Muscle layer of duodenum (tissue), 2 donors: ENCODE measurements around the gene KCNQ5.

Source experiments
- H3K27ac ChIP-seq: one replicate; pipeline ENCODE4 v1.7.0; 2013; ENCODE audit warnings: mild to moderate bottlenecking, low read length
- H3K27me3 ChIP-seq: one replicate; pipeline ENCODE4 v1.7.0; 2013; ENCODE audit warnings: low read depth, mild to moderate bottlenecking, control low read depth, low read length
- H3K36me3 ChIP-seq, 2 donors: one replicate each; pipeline ENCODE4 v1.7.0; 2013; ENCODE audit warnings: low read length in 2 of 2, control low read depth in 1 of 2, mild to moderate bottlenecking in 1 of 2; ENCODE audit not compliant: insufficient read depth in 2 of 2, control insufficient read depth in 1 of 2
- H3K4me1 ChIP-seq, 2 donors: one replicate each; pipeline ENCODE4 v1.7.0; 2013; ENCODE audit warnings: low read length in 2 of 2, mild to moderate bottlenecking in 2 of 2, control low read depth in 1 of 2, moderate library complexity in 1 of 2; ENCODE audit not compliant: insufficient read depth in 2 of 2, control insufficient read depth in 1 of 2
- H3K4me3 ChIP-seq, 2 donors: one replicate each; pipeline ENCODE4 v1.7.0; 2013; ENCODE audit warnings: low read length in 2 of 2, low read depth in 1 of 2, mild to moderate bottlenecking in 1 of 2
- H3K9me3 ChIP-seq, 2 donors: one replicate each; pipeline ENCODE4 v1.7.0; 2013; ENCODE audit warnings: low read length in 2 of 2, control low read depth in 1 of 2, mild to moderate bottlenecking in 1 of 2; ENCODE audit not compliant: control insufficient read depth in 1 of 2
- donor health status: healthy.

The KCNQ5 gene

DNA sequence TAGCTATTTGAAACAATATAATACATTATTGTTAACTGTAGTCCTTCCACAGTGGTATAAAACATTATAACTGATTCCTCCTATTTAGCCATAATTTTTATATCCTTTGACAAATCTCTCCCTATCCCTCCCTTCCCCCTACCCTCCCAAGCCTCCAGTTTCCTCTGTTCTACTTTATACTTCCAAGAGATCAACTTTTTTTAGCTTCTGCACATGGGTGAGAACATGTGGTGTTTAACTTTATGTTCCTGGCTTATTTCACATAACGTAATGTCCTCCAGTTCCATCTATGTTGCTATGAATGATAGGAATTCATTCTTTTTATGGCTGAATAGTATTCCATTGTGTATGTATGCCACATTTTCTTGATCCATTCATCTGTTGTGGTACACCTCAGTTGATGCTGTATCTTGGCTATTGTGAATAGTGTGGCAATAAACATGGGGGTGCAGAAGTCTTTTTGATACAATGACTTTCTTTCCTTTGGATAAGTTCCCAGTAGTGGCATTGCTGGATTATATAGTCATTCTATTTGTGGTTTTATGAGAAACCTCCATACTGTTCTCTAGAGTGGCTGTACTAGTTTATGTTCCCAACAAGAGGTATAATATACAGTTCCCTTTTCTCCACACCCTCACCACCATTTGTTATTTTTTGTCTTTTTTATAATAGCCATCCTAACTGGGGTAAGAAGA is 205.0 kb downstream of the KCNQ5 start:
- Histone ChIP-seq H3K27ac (no peak overlapping the region), H3K36me3 (no peaks in the 10 kb centered on the region), H3K27me3 (no peaks in the 10 kb centered on the region), H3K9me3 (no peaks in the 10 kb centered on the region), H3K4me3 (no peak overlapping the region), H3K4me1 (no peaks in the 10 kb centered on the region)

DNA sequence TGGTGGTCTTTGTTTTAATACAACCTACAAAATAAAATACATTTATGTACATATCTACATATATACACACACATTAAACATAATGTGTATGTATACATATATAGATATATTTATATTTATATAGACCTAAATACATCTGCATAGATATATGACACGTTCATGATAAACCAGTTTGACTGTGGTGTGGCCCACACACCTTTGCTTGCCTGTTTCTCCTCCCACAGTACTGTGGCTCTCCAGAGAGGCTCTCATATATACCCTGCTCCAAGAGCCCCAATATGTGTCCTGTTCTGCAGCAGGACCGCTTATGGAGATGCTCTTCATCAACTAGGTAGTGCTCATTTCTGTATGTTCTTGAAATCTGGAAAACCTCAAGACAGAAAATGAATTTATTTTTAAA is 207.0 kb downstream of the KCNQ5 start:
- no peak overlapping the region for H3K4me3 ChIP-seq
- H3K4me1 ChIP-seq: no peaks in the 10 kb centered on the region
- H3K27me3 ChIP-seq: no peaks in the 10 kb centered on the region
- no peak overlapping the region for H3K27ac ChIP-seq
- no peaks in the 10 kb centered on the region for H3K9me3 ChIP-seq
- no peaks in the 10 kb centered on the region for H3K36me3 ChIP-seq

DNA sequence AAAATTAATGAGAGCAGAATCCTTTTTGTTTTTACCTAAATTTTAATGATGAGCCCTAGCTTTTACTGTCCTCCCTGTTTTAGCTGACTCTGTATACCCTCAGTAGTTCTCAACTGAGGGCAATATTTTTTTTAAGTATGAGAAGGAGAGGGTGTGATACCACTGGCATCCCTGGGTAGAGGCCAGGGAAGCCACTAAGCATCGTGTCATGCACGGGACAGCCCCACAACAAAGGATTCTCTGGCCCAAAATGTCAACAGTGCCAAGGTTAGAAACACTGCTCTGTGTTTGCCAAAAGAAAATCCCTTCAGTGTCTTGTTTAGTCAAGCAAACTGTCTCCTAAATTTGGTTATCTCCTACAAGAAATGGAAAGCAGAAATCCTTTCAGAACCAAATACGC is 210.4 kb downstream of the KCNQ5 start:
- no peaks in the 10 kb centered on the region for H3K4me1 ChIP-seq
- no peaks in the 10 kb centered on the region for H3K36me3 ChIP-seq
- no peak overlapping the region for H3K27ac ChIP-seq
- no peak overlapping the region for H3K4me3 ChIP-seq
- H3K9me3 ChIP-seq: no peaks in the 10 kb centered on the region
- H3K27me3 ChIP-seq: no peaks in the 10 kb centered on the region

DNA sequence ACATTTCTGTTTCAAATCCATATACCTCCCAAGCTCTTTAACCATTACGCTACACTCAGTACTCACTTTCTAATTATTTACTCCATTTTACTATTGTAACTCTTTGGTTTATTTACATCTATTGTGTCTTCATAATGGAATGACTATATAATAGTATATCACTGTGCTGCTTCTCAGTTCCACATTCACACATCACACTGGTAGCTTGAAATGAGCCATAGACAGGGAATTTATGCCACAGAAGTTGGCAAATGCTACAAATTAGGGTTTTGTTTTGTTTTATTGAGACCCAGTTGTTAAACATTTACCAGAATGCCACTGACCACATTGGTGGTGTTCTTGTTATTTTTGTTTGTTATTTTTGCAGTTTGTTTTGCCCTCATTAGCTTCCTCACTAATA is 213.9 kb downstream of the KCNQ5 start:
- Histone ChIP-seq H3K27me3 (no peaks in the 10 kb centered on the region), H3K9me3 (no peaks in the 10 kb centered on the region), H3K36me3 (no peaks in the 10 kb centered on the region), H3K4me1 (no peaks in the 10 kb centered on the region), H3K4me3 (no peak overlapping the region), H3K27ac (no peak overlapping the region)

DNA sequence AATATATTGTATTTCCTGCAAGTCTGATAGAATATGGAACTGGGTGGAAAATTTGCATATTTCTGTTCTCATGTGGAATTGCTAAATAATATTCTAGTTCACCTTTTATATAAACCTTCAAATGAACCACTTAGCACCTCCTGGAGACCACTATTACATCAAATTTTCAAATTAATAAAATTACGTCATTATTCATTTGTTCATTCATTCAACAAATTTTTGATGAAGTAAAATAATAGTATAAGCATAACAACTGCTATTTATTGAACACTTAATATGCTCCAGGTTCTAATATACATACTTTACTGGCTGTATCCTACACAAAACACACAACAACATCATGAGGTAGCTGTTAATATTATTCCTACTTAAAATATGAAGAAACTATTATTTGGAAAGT is 215.1 kb downstream of the KCNQ5 start:
- Histone ChIP-seq H3K36me3 (no peaks in the 10 kb centered on the region), H3K27ac (no peak overlapping the region), H3K4me1 (no peaks in the 10 kb centered on the region), H3K4me3 (no peak overlapping the region), H3K9me3 (no peaks in the 10 kb centered on the region), H3K27me3 (no peaks in the 10 kb centered on the region)

DNA sequence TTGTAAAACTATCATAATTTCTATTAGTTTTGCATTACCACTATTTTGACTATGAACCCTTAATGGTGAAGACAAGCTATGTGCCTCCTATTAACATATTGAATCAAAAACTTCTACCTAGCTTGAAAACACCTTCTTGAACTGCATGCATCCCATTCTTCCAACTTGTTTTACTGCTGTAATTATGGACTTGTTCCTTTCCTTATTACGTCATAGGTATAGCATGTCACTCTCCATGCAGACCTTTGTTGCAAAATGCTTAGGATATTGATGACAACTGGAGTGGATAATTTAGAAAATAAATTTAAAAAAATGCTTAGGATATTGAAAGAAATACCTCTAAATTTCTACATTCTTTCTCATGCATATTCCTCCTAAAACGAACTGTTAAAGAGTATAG is 219.3 kb downstream of the KCNQ5 start:
- no peaks in the 10 kb centered on the region for H3K9me3 ChIP-seq
- no peaks in the 10 kb centered on the region for H3K36me3 ChIP-seq
- H3K27me3 ChIP-seq: no peaks in the 10 kb centered on the region

DNA sequence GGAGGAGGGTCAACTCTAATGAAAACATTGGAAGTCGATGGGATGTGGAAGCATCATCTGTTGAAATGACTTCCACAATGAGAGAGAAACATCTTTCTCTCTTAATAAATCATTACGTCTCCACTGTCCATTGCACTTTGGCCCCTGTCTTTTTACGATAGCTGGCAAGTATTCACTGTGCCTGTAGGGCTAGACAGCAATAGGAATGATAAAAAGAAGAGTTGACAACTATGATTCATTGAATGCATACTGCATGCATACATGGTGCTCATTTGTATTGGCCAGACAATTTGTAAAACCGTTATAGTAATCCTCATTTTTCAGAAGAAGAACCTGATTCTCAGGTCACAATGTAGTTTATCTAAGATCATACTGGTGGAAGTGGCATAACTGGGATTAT is 220.3 kb downstream of the KCNQ5 start:
- no peaks in the 10 kb centered on the region for H3K4me1 ChIP-seq

More for the DNA sequence above, 219.3 kb downstream of the KCNQ5 start:
- Histone ChIP-seq H3K4me1 (no peaks in the 10 kb centered on the region), H3K4me3 (no peak overlapping the region), H3K27ac (no peak overlapping the region)

DNA sequence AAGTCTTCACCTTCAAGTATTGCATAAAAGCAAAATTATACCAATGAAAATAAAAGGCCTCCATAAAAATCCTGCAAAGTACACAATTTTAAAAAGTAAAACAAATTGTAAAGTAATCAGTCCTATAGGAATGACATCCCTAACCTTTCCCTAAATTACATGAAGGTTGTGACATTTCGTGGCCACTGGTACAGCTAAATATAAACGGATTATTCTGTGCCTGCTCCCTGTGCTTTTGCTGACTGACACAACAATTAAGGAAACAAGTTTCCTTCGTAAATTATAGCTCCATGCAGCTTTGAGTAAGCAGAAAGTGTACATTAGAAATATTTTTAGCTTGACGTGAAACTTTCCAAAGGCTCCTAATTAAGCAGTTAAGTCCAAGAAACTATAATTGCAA is 222.8 kb downstream of the KCNQ5 start:
- Histone ChIP-seq H3K4me3 (no peak overlapping the region), H3K36me3 (no peaks in the 10 kb centered on the region), H3K4me1 (no peaks in the 10 kb centered on the region), H3K27me3 (no peaks in the 10 kb centered on the region), H3K27ac (no peak overlapping the region), H3K9me3 (no peaks in the 10 kb centered on the region)

More for the DNA sequence above, 220.3 kb downstream of the KCNQ5 start:
- no peaks in the 10 kb centered on the region for H3K36me3 ChIP-seq
- H3K9me3 ChIP-seq: no peaks in the 10 kb centered on the region
- H3K27ac ChIP-seq: no peak overlapping the region
- H3K27me3 ChIP-seq: no peaks in the 10 kb centered on the region
- H3K4me3 ChIP-seq: no peak overlapping the region

DNA sequence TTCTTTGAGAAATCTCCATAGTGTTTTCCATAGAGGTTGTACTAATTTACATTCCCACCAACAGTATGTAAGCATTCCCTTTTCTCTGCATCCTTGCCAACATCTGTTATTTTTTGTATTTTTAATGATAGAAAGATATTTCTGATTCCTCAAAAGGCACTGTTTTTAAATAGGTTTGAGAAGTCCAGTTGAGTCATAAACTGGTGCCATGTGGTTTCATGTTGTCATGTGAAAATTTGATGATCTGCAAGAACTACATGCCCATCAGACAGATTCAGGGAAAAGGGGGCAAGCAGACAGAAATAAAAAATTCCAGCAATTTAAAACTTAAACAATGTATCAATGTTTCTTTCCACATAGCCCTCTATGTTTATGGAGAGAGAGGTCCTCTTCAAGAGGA is 227.5 kb downstream of the KCNQ5 start:
- Histone ChIP-seq H3K4me1 (no peaks in the 10 kb centered on the region), H3K27me3 (no peaks in the 10 kb centered on the region), H3K27ac (no peak overlapping the region), H3K36me3 (no peaks in the 10 kb centered on the region), H3K9me3 (no peaks in the 10 kb centered on the region), H3K4me3 (no peak overlapping the region)

DNA sequence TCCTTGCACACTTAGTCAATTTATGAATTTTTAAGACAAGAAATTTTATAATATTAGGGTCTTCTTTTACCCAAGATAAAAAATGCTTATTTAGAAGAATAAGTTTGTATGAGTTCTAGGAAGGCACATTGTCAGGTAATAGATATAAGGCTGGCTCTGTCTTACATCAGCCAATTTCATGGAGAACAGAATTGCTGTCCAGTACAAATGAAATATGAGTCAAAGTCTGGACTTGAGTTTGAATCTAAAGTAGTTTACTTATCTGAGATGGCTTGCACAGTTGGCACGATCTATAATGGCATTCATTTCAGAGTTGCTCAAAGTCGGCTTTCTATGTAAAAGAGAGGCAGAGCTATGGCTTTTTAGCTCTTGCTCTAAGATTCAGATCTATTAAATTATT is 228.2 kb downstream of the KCNQ5 start:
- no peaks in the 10 kb centered on the region for H3K4me1 ChIP-seq
- H3K27me3 ChIP-seq: no peaks in the 10 kb centered on the region
- H3K4me3 ChIP-seq: no peak overlapping the region
- H3K27ac ChIP-seq: no peak overlapping the region
- H3K36me3 ChIP-seq: no peaks in the 10 kb centered on the region
- H3K9me3 ChIP-seq: no peaks in the 10 kb centered on the region

DNA sequence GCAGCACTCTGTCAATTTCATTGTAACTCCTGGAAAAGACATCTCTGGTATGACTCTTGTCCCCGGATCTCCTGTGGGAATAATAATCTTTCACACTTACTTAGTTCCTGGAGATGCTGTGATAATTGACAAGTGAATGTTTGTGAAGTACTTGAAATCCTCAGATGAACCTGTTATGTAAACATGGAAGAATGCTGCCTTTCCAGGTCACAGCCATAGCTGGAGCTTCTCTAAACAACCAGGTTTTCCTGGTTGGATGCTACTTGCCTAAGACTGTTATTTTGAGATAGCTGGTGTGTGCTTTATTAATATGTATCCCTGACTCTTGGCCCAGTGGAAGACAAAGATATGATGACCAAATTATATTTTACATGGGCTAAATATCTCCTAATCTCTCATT is 228.6 kb downstream of the KCNQ5 start:
- no peaks in the 10 kb centered on the region for H3K9me3 ChIP-seq
- H3K27ac ChIP-seq: no peak overlapping the region
- no peaks in the 10 kb centered on the region for H3K27me3 ChIP-seq
- no peaks in the 10 kb centered on the region for H3K4me1 ChIP-seq
- H3K36me3 ChIP-seq: no peaks in the 10 kb centered on the region
- no peak overlapping the region for H3K4me3 ChIP-seq

DNA sequence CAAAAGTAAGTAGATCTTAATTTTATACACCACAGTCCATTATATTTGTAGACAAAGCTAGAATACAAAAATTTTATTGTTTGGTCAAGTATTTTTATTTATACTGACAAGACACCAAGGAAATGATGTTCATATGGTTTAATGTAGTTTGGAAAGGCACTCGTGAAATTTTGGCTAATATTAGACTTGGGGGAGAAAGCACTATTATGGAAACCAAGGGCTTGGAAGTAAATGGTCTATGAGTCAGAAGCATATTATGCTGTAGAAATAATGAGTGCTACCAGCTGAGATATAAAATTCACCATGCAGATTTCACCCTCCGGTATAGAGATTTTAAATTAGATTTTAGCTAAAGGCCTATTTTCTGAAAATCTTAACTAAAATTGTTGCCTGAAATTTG is 233.6 kb downstream of the KCNQ5 start:
- H3K4me3 ChIP-seq: no peak overlapping the region
- H3K27ac ChIP-seq: no peak overlapping the region
- H3K27me3 ChIP-seq: no peaks in the 10 kb centered on the region
- H3K4me1 ChIP-seq: no peaks in the 10 kb centered on the region
- H3K9me3 ChIP-seq: no peaks in the 10 kb centered on the region
- no peaks in the 10 kb centered on the region for H3K36me3 ChIP-seq
